ENCODE measurements around the gene PDLIM1.

The PDLIM1 gene

DNA sequence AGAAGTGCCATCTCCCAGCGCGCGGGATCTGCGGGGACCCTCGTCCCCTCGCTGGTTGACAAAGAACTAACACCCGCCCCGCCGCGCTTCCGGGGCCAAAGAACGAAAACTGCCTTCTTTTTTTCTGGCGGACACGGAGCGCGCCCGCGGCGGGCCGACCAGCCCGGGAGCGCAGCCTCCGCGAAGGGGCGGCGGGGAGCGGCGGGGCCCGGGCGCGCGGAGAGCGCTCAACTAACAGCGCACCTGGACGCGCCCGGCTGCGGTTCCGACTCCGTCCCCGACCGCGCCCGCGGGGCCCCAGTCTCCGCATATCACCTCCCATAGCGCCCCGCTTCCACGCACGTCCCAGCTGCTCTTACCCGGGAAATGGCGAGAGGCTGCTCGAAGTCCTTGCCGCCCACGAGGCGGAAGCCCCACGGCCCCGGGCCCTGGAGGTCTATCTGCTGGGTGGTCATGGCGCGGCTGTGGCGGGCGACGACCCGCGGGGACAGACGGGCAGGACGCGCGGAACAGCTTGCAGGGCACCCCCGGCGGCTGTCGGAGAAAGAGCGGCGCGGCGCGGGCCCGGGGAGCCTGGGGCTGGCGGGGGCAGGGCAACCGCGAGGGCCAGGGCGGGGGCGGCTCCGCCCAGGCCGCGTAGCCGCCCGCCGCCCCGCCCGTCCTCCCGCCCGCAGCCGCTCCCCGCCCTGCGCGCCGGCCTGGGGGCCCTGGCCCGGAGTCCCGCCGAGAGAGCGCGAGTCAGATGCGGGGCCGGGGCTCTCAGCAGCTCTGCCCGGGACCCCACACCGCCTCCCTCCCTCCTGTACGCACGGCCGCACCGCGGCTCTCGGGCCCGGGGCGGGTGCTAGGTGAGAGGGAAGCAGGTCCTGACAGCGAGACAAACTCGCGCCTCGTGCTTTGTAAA is at the start of gene PDLIM1:
PDLIM1 (minus strand) TSS at position 543 of the 904 bp plus-strand sequence; CDS start at position 455, 88 bp downstream.
- H3K27me3 Mint-ChIP-seq: no peaks in the 10 kb centered on the region

DNA sequence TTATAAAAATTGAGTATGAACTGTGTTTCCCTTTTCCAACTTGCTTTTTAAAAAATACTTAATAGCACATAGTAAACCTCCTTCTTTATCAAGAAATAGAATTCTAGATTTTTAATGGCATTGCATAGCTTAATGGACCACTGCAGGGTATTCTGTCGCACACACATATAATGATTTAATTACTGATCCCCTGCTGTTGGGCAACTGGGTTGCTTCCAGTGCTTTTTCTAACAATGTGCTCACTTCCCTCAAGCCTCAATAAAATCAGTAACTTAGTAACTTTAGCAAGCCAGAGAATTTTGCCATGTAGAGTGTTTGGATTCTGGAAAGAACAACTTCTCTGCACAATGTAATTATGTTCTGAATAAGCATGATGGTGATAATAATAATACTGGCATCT is 49.1 kb upstream of the PDLIM1 start:
- ATAC-seq (ENCODE audit: low read depth) (no peak), DNase-seq (ENCODE audit: low spot score in 2 of 2) (no peak)
- H3K4me1 Mint-ChIP-seq: no peaks in the 10 kb centered on the region
- H3K9me3 Mint-ChIP-seq: no peaks in the 10 kb centered on the region
- H3K27me3 Mint-ChIP-seq: no peaks in the 10 kb centered on the region
- H3K27ac Mint-ChIP-seq: no peak overlapping the region
- H3K36me3 Mint-ChIP-seq: no peaks in the 10 kb centered on the region
- H3K4me3 Mint-ChIP-seq: no peak overlapping the region

More for the DNA sequence above, at the start of gene PDLIM1:
- Mint-ChIP-seq H3K9me3 (no peaks in the 10 kb centered on the region), H3K36me3 (peaks cover 3% of the 10 kb centered on the region), H3K4me3 (peak within 1 kb of the TSS; percentile 93), H3K27ac (peak within 1 kb of the TSS; percentile 96), H3K4me1 (peaks cover 65% of the 10 kb centered on the region)
- DNase-seq (ENCODE audit: low spot score in 2 of 2) (peak; percentile 85 to 86), ATAC-seq (ENCODE audit: low read depth) (peak; percentile 71)

DNA sequence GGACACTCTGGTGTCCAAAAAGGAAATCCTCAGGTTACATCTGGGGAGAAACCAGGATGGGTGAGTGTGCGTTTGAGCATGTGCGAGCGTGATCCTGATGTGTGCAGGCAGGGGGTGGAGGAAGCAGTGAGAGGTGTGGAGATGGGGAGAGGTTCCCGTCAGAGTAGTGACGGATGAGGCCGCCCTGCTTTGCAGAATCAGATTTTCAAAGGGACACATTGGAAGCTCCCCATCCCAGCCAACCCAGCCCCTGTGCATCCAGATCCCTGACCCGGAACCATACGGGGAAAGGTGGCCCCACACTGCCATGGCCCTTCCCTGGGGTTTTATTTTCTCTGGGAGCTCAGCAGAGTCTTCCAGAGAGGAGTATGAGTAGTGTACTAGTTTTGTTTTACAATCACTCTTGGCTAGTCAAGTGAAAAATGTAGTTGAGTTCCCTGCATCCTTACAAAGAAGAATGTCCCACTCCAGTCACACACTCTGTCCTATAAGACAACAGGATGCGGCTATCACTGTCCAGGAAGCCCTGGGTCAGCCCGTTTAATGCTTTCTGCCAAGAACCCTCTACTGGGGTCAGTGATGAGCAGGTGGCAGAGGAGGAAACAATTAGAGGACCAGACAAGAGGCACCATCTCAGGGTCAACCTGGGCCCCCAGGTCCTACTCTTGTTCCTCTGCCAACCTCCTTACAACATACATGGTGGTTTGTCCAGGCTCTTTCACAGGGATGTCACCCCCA is 46.8 kb upstream of the PDLIM1 start:
- DNase-seq (ENCODE audit: low spot score in 2 of 2): no peak
- H3K27ac Mint-ChIP-seq: no peak overlapping the region
- H3K4me1 Mint-ChIP-seq: no peaks in the 10 kb centered on the region
- H3K27me3 Mint-ChIP-seq: no peaks in the 10 kb centered on the region
- H3K36me3 Mint-ChIP-seq: no peaks in the 10 kb centered on the region
- no peak for ATAC-seq (ENCODE audit: low read depth)
- H3K9me3 Mint-ChIP-seq: no peaks in the 10 kb centered on the region
- H3K4me3 Mint-ChIP-seq: no peak overlapping the region

DNA sequence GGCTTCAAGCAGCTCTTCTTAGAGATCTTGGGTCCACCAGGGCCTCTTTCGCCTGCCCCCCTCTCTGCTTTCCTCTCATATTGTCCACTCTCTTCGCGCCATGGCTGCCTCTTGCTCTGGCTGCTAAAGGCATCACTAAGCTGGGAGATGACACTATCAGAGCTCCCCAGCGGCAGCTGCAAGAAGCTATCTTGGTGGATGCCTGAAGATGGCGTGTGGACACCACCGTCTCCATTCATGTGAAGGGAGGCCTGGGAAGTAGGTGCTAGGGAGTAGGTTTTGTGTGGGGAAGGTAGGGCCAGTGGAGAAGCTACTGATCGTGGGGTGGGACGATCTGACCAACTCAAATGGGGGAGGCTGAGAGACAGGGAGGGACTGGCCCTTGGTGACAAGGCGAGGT is 45.9 kb upstream of the PDLIM1 start:
- DNase-seq (ENCODE audit: low spot score in 2 of 2): no peak
- no peak for ATAC-seq (ENCODE audit: low read depth)
- H3K4me3 Mint-ChIP-seq: no peak overlapping the region
- no peaks in the 10 kb centered on the region for H3K27me3 Mint-ChIP-seq
- H3K27ac Mint-ChIP-seq: no peak overlapping the region
- H3K4me1 Mint-ChIP-seq: no peaks in the 10 kb centered on the region
- H3K36me3 Mint-ChIP-seq: no peaks in the 10 kb centered on the region
- no peaks in the 10 kb centered on the region for H3K9me3 Mint-ChIP-seq

DNA sequence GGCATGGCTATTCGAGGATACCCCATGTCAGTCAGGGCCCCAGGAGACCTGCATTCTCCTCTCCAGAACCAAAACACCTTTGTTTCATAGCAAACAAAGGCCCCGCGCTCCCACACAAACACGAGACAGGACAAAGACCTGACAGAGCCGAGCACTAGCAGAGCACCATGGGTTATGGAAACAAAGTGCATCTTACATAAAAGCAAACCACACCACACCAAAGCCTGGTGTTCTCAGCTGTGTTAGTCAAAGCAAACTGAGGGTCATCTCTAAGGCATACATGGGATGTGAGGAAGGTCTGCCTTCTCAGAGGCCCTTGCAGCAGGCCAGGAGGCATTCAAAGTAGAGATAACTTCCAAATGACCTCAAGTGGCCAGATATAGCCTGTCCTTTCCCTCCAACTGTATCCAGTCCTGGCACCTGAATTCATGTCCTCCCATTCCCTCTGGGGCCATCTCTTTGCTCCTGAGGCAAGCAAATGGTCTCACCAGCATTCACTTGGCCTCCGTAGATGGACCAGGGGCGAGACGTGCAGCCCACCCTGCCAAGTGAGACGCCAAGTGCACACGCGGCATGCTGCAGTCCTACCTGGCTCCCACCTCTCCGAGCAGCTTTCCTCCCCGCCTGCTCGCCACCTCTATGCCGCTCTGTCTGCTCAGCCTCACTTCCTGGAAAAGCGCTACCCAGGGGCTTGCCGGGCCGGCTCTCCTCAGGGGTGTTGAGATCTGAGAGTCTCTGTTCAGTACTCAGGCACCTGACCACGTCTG is 45.3 kb upstream of the PDLIM1 start:
- H3K27me3 Mint-ChIP-seq: no peaks in the 10 kb centered on the region
- DNase-seq (ENCODE audit: low spot score in 2 of 2) (no peak), ATAC-seq (ENCODE audit: low read depth) (no peak)
- no peak overlapping the region for H3K4me3 Mint-ChIP-seq
- H3K4me1 Mint-ChIP-seq: no peaks in the 10 kb centered on the region
- H3K36me3 Mint-ChIP-seq: no peaks in the 10 kb centered on the region
- no peak overlapping the region for H3K27ac Mint-ChIP-seq
- no peaks in the 10 kb centered on the region for H3K9me3 Mint-ChIP-seq

GRCh38 chr10:95334805-95335144 is 44.0 kb upstream of the PDLIM1 start:
- Mint-ChIP-seq H3K27me3 (no peaks in the 10 kb centered on the region), H3K27ac (no peak overlapping the region), H3K4me3 (no peak overlapping the region), H3K9me3 (no peaks in the 10 kb centered on the region), H3K36me3 (no peaks in the 10 kb centered on the region), H3K4me1 (no peaks in the 10 kb centered on the region)
- DNase-seq (ENCODE audit: low spot score in 2 of 2) (no peak), ATAC-seq (ENCODE audit: low read depth) (no peak)

- Mint-ChIP-seq H3K9me3 (no peaks in the 10 kb centered on the region), H3K27ac (no peak overlapping the region), H3K27me3 (no peaks in the 10 kb centered on the region), H3K4me3 (no peak overlapping the region), H3K36me3 (no peaks in the 10 kb centered on the region), H3K4me1 (no peaks in the 10 kb centered on the region)
- no peak for DNase-seq (ENCODE audit: low spot score in 2 of 2)
- no peak for ATAC-seq (ENCODE audit: low read depth)
Observed at GRCh38 chr10:95333997-95334804, 43.4 kb upstream of the PDLIM1 start.

GRCh38 chr10:95332666-95333249 is 42.0 kb upstream of the PDLIM1 start:
- no peaks in the 10 kb centered on the region for H3K9me3 Mint-ChIP-seq
- no peaks in the 10 kb centered on the region for H3K36me3 Mint-ChIP-seq
- ATAC-seq (ENCODE audit: low read depth): no peak
- H3K27ac Mint-ChIP-seq: no peak overlapping the region
- peaks cover 2% of the 10 kb centered on the region for H3K4me1 Mint-ChIP-seq
- H3K4me3 Mint-ChIP-seq: no peak overlapping the region
- DNase-seq (ENCODE audit: low spot score in 2 of 2): no peak
- H3K27me3 Mint-ChIP-seq: no peaks in the 10 kb centered on the region

DNA sequence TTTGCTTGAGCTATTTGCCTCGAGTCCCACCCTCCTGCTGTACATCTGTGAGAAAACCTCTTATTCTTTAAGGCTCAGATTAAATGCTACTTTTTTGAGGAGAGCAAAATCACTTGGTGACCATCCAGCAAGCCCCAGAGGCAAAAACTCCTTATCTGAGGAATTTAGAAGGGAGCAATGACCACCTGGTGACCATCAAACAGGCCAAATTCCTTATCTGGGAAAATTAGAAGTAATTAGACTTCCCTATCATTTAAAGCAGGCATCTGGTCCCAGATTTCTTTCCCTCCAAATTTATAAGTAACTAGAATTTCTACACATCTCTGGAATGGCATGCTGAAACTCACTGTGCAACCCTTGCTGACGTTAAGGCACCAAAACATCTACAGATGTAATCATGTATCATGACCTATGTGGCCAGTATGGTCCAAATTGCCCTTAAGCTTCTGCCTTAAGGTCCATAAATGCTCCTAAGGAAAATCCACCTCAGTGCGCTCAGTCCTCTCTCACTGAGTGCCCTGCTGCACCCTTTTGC is 40.9 kb upstream of the PDLIM1 start:
- Mint-ChIP-seq H3K27me3 (no peaks in the 10 kb centered on the region), H3K36me3 (no peaks in the 10 kb centered on the region), H3K9me3 (no peaks in the 10 kb centered on the region), H3K27ac (no peak overlapping the region), H3K4me1 (peaks cover 4% of the 10 kb centered on the region), H3K4me3 (no peak overlapping the region)
- ATAC-seq (ENCODE audit: low read depth): no peak
- DNase-seq (ENCODE audit: low spot score in 2 of 2): no peak

DNA sequence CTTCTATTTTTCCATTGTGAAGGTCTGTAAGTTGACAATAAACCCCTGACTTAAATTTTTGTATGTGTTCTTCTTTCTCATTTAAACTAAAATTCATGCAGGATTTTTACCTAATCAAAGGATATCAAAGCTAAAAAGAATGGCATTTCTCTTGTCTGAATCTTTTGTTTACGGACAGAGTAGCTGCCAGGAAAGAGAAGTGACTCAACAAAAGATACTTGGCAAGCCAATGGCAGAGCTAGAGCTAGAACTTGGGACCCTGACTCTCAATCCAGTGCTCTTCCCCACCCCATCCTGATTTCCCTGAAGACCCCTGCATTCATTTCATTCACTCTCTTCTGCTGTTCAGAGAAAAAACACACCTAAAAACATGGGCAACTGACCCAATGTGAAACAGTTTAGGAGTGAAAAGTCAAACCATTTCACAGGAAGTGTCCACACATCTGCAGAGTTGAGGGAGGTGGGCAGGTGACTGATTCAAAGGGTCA is 40.2 kb upstream of the PDLIM1 start:
- no peak overlapping the region for H3K27ac Mint-ChIP-seq
- peaks cover 4% of the 10 kb centered on the region for H3K4me1 Mint-ChIP-seq
- DNase-seq (ENCODE audit: low spot score in 2 of 2): no peak
- H3K36me3 Mint-ChIP-seq: no peaks in the 10 kb centered on the region
- no peaks in the 10 kb centered on the region for H3K27me3 Mint-ChIP-seq
- no peaks in the 10 kb centered on the region for H3K9me3 Mint-ChIP-seq
- ATAC-seq (ENCODE audit: low read depth): no peak
- no peak overlapping the region for H3K4me3 Mint-ChIP-seq

- no peak overlapping the region for H3K4me3 Mint-ChIP-seq
- H3K27me3 Mint-ChIP-seq: no peaks in the 10 kb centered on the region
- DNase-seq (ENCODE audit: low spot score in 2 of 2): no peak
- H3K27ac Mint-ChIP-seq: no peak overlapping the region
- H3K36me3 Mint-ChIP-seq: no peaks in the 10 kb centered on the region
- no peak for ATAC-seq (ENCODE audit: low read depth)
- peaks cover 4% of the 10 kb centered on the region for H3K4me1 Mint-ChIP-seq
- no peaks in the 10 kb centered on the region for H3K9me3 Mint-ChIP-seq
Observed at GRCh38 chr10:95329296-95329695, 38.5 kb upstream of the PDLIM1 start.

GRCh38 chr10:95328013-95328412 is 37.2 kb upstream of the PDLIM1 start:
- Mint-ChIP-seq H3K4me1 (peaks cover 4% of the 10 kb centered on the region), H3K27me3 (no peaks in the 10 kb centered on the region), H3K9me3 (no peaks in the 10 kb centered on the region), H3K36me3 (no peaks in the 10 kb centered on the region), H3K4me3 (no peak overlapping the region), H3K27ac (peak overlapping the region; percentile 22)
- ATAC-seq (ENCODE audit: low read depth) (no peak), DNase-seq (ENCODE audit: low spot score in 2 of 2) (no peak)

- Mint-ChIP-seq H3K36me3 (no peaks in the 10 kb centered on the region), H3K4me1 (peaks cover 8% of the 10 kb centered on the region), H3K27ac (no peak overlapping the region), H3K27me3 (no peaks in the 10 kb centered on the region), H3K4me3 (no peak overlapping the region), H3K9me3 (no peaks in the 10 kb centered on the region)
- no peak for DNase-seq (ENCODE audit: low spot score in 2 of 2)
- ATAC-seq (ENCODE audit: low read depth): no peak
Observed at GRCh38 chr10:95327367-95327766, 36.6 kb upstream of the PDLIM1 start.

Data from memory B cell (primary cell).